K562 (cell line): ENCODE measurements around the gene APOM. TPM values are rescaled to one million over a fixed set of nuclear protein-coding genes. Genes with fewer than 3 reads are reported as not detected.
A peak's percentile ranks its signal among the peaks of the same experiment; 100 is the strongest.

Source experiments
- BACH1 ChIP-seq: fragments of 200-800 bp; sonication (Bioruptor generic); IDR thresholded peaks from 2 replicates; pipeline ENCODE4 v1.6.1; 2016; ENCODE audit warnings: missing genetic modification characterization, missing compliant biosample characterization
- CBX2 ChIP-seq: fragments of 200-600 bp; sonication (generic); IDR thresholded peaks from one replicate; pipeline ENCODE4 v1.6.1; 2012; ENCODE audit warnings: mild to moderate bottlenecking, low read length, inconsistent platforms; ENCODE audit not compliant: insufficient read depth, poor library complexity, severe bottlenecking
- CBX3 ChIP-seq, 2 experiments: IDR thresholded peaks; 1 replicate in 1 of 2; 2 replicates in 1 of 2; pipeline ENCODE4 v1.6.1; 2012; ENCODE audit warnings: inconsistent platforms in 2 of 2, low read length in 2 of 2, borderline replicate concordance in 1 of 2, control low read depth in 1 of 2
- CSDE1 ChIP-seq, 2 experiments: fragments of 450-650 bp; IDR thresholded peaks; 2 replicates each; pipeline ENCODE4 v1.6.1; 2016; ENCODE audit warnings: mild to moderate bottlenecking in 1 of 2
- DACH1 ChIP-seq: fragments of 450-650 bp; IDR thresholded peaks from 2 replicates; pipeline ENCODE4 v1.6.1; 2018; ENCODE audit not compliant: partially characterized antibody
- ETV5 ChIP-seq: sonication (generic); formaldehyde crosslinking; IDR thresholded peaks from 2 replicates; pipeline ENCODE4 v1.4.0; 2020; ENCODE audit warnings: low read depth, mild to moderate bottlenecking, missing genetic modification reagents
- GATAD2B ChIP-seq: fragments of 450-650 bp; IDR thresholded peaks from 2 replicates; pipeline ENCODE4 v1.6.1; 2017; ENCODE audit warnings: mild to moderate bottlenecking, borderline replicate concordance
- HDAC1 ChIP-seq, 2 experiments: fragments of 450-650 bp; IDR thresholded peaks; 2 replicates each; pipeline ENCODE4 v1.6.1; 2016 to 2017; ENCODE audit warnings: inconsistent platforms in 1 of 2, mild to moderate bottlenecking in 1 of 2, moderate library complexity in 1 of 2
- MCM2 ChIP-seq: fragments of 450-650 bp; IDR thresholded peaks from 2 replicates; pipeline ENCODE4 v1.6.1; 2017; ENCODE audit warnings: low read depth, mild to moderate bottlenecking
- POLR2B ChIP-seq: fragments of 450-650 bp; IDR thresholded peaks from 2 replicates; pipeline ENCODE4 v1.6.1; 2018; ENCODE audit warnings: low read depth; ENCODE audit not compliant: partially characterized antibody
- RBM39 ChIP-seq: fragments of 200-400 bp; formaldehyde crosslinking; optimal IDR thresholded peaks from 2 replicates; pipeline ENCODE3; 2018; ENCODE audit warnings: low read depth, low read length
- SIRT6 ChIP-seq: IDR thresholded peaks from one replicate; pipeline ENCODE4 v1.6.1; 2012; ENCODE audit warnings: low read depth, mild to moderate bottlenecking, control low read depth, inconsistent platforms, low read length, moderate library complexity
- TAF7 ChIP-seq: fragments of 450-650 bp; IDR thresholded peaks from 2 replicates; pipeline ENCODE4 v1.6.1; 2016; ENCODE audit warnings: missing genetic modification characterization, missing compliant biosample characterization
- TEAD1 ChIP-seq, 2 experiments: fragments of 450-650 bp in 1 of 2; sonication (generic) in 1 of 2; formaldehyde crosslinking; IDR thresholded peaks; 2 replicates each; pipeline versions ENCODE4 v1.4.0 to v1.8.0; 2020 to 2022; ENCODE audit warnings: mild to moderate bottlenecking in 2 of 2, missing genetic modification reagents in 1 of 2
- TEAD2 ChIP-seq: fragments of 450-650 bp; IDR thresholded peaks from 2 replicates; pipeline ENCODE4 v1.6.1; 2016; ENCODE audit warnings: missing genetic modification characterization, control low read depth, missing compliant biosample characterization
- ZNF224 ChIP-seq: sonication (generic); formaldehyde crosslinking; IDR thresholded peaks from 2 replicates; pipeline ENCODE4 v1.8.0; 2022; ENCODE audit warnings: mild to moderate bottlenecking, missing genetic modification reagents
- ZNF707 ChIP-seq: fragments of 250-450 bp; sonication (Bioruptor Pico); conservative IDR thresholded peaks from 2 replicates; pipeline ENCODE4 v1.8.0; 2022; ENCODE audit warnings: inconsistent platforms, mild to moderate bottlenecking, moderate library complexity
- polyA plus RNA-seq, 8 experiments: library from polyadenylated mRNA; depleted of rRNA in 4 of 8; stranded (reverse) in 5 of 8; unstranded in 3 of 8; fragments of >200 nt; fragmentation: Nextera tagmentation in 2 of 8; fragmentation: Illumina TruSeq in 1 of 8; extraction: Ambion mirVana in 2 of 8; extraction: Trizol in 1 of 8; gene quantifications; 2 replicates each; pipeline versions ENCODE4 v1.2.1 to v1.2.3, GENCODE V29; 2011 to 2014; ENCODE audit warnings: inconsistent platforms in 1 of 8, missing spikeins in 1 of 8
- total RNA-seq, 7 experiments: library from RNA; depleted of rRNA in 6 of 7; stranded (reverse); fragments of >200 nt in 6 of 7; fragmentation: Illumina TruSeq in 2 of 7; extraction: Trizol in 2 of 7; gene quantifications; 2 replicates each; pipeline versions ENCODE4 v1.2.1 to v1.2.3, GENCODE V29; 2011 to 2021; ENCODE audit warnings: low replicate concordance in 1 of 7
- TF ChIP-seq, protein P1 (sequence below): sonication (generic); formaldehyde crosslinking; IDR thresholded peaks from 2 replicates; pipeline ENCODE4 v1.8.0; 2023; ENCODE audit warnings: missing genetic modification reagents, mild to moderate bottlenecking, borderline replicate concordance
- TF ChIP-seq, protein P2 (sequence below): fragments of 450-650 bp; IDR thresholded peaks from 2 replicates; pipeline ENCODE4 v1.6.1; 2016; ENCODE audit warnings: missing biosample characterization, missing genetic modification characterization
- TF ChIP-seq, protein P3 (sequence below): sonication (generic); IDR thresholded peaks from 2 replicates; pipeline ENCODE4 v1.6.1; 2016

Gene APOM
- total and polyA plus RNA-seq, 9 of the 15 experiments (the other 6 are each of a cell fraction or from before 2014, with no cell fraction given): 5.7 to 24.3 (median 10.4) TPM

DNA sequence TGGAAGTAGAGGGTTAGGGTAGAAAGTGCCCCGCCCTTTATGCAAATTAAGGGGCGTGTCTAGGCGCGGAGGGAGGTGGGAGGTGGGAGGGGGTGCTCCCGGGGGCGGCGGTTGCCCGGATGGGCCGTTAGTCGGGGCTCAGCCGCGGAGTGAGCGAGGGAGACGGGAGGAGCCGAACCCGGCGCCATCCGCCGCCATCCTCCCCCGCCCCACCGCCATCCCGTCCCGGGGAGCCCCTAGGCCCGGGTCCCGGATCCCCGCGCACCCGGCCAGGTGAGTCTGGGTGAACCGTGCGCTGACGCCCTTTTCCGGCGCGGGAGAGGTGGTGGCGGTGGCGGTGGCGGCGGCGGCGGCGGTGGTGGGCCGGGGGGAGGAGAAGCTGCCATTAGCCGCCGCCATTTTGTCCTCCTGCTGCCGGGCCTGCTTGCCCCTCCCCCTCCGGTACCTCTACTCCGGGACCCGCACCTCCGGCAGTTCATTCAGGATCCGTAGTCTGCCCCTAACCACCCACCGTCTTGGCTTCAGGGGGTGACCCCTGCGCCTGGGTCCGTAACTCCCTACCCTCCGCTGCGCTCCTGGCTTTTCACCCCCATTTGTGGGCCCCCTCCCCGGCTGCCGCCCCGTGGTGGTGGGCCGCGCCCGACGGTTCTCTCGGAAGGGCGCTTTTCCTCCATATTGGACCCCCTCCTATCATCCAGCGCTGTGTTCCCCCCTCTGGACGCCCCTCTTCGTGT, 34.9 kb upstream of the APOM start, which contains the start of gene PRRC2A (continued):
- TF ChIP-seq MCM2 (no peak), CBX2 (no peak), RBM39 (peak; percentile 36), SIRT6 (no peak), HDAC1 (IDR thresholded peaks at IDR 0.05) (0 out of 4 replicates have a peak, but pooled peaks of 1 of the 2 experiments have one; percentile 74), ETV5 (0 out of 2 replicates have a peak, but pooled peaks have one; percentile 61), BACH1 (no peak), DACH1 (peak; percentile 31), ZNF707 (CRISPR knock-in tag) (no peak), TEAD2 (tag) (no peak), TAF7 (peak; percentile 100), POLR2B (peak; percentile 74), CSDE1 (IDR thresholded peaks at IDR 0.05) (no peak; a peak in 1 of 4 replicates), TEAD1 (CRISPR knock-in tag; IDR thresholded peaks at IDR 0.05) (peak in 1 of 2 experiments; percentile 49; a peak in 2 of 4 replicates), CBX3 (IDR thresholded peaks at IDR 0.05; ENCODE audit: borderline replicate concordance in 1 of 2, low read length in 2 of 2) (no peak), ZNF224 (CRISPR knock-in tag) (no peak), GATAD2B (no peak)
- TF ChIP-seq, protein P1, sequence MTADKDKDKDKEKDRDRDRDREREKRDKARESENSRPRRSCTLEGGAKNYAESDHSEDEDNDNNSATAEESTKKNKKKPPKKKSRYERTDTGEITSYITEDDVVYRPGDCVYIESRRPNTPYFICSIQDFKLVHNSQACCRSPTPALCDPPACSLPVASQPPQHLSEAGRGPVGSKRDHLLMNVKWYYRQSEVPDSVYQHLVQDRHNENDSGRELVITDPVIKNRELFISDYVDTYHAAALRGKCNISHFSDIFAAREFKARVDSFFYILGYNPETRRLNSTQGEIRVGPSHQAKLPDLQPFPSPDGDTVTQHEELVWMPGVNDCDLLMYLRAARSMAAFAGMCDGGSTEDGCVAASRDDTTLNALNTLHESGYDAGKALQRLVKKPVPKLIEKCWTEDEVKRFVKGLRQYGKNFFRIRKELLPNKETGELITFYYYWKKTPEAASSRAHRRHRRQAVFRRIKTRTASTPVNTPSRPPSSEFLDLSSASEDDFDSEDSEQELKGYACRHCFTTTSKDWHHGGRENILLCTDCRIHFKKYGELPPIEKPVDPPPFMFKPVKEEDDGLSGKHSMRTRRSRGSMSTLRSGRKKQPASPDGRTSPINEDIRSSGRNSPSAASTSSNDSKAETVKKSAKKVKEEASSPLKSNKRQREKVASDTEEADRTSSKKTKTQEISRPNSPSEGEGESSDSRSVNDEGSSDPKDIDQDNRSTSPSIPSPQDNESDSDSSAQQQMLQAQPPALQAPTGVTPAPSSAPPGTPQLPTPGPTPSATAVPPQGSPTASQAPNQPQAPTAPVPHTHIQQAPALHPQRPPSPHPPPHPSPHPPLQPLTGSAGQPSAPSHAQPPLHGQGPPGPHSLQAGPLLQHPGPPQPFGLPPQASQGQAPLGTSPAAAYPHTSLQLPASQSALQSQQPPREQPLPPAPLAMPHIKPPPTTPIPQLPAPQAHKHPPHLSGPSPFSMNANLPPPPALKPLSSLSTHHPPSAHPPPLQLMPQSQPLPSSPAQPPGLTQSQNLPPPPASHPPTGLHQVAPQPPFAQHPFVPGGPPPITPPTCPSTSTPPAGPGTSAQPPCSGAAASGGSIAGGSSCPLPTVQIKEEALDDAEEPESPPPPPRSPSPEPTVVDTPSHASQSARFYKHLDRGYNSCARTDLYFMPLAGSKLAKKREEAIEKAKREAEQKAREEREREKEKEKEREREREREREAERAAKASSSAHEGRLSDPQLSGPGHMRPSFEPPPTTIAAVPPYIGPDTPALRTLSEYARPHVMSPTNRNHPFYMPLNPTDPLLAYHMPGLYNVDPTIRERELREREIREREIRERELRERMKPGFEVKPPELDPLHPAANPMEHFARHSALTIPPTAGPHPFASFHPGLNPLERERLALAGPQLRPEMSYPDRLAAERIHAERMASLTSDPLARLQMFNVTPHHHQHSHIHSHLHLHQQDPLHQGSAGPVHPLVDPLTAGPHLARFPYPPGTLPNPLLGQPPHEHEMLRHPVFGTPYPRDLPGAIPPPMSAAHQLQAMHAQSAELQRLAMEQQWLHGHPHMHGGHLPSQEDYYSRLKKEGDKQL (CRISPR knock-in tag): peak; percentile 71; the same call in 1 of the 2 replicates
- TF ChIP-seq, protein P2, sequence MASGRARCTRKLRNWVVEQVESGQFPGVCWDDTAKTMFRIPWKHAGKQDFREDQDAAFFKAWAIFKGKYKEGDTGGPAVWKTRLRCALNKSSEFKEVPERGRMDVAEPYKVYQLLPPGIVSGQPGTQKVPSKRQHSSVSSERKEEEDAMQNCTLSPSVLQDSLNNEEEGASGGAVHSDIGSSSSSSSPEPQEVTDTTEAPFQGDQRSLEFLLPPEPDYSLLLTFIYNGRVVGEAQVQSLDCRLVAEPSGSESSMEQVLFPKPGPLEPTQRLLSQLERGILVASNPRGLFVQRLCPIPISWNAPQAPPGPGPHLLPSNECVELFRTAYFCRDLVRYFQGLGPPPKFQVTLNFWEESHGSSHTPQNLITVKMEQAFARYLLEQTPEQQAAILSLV (tag): no peak
- TF ChIP-seq, protein P3, sequence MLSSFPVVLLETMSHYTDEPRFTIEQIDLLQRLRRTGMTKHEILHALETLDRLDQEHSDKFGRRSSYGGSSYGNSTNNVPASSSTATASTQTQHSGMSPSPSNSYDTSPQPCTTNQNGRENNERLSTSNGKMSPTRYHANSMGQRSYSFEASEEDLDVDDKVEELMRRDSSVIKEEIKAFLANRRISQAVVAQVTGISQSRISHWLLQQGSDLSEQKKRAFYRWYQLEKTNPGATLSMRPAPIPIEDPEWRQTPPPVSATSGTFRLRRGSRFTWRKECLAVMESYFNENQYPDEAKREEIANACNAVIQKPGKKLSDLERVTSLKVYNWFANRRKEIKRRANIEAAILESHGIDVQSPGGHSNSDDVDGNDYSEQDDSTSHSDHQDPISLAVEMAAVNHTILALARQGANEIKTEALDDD: no peak; the same call in 1 of the 2 replicates
